HG02610 (cell line): ENCODE measurements around the gene HMCN2.

Source experiments
- ATAC-seq: cut with Tn5 transposase; IDR thresholded peaks from one replicate; pipeline ENCODE4 v1.9.1; 2021; ENCODE audit warnings: mild to moderate bottlenecking, moderate library complexity; ENCODE audit not compliant: unreplicated experiment

Gene HMCN2

GRCh38 chr9:130265431-130266235, at the start of gene HMCN2:
Gene HMCN2 (plus strand): TSS chr9:130265760. CDS start chr9:130265879, 119 bp downstream.
- no peak for ATAC-seq

GRCh38 chr9:130217838-130218237, 47.7 kb upstream of the HMCN2 start:
- no peak for ATAC-seq

GRCh38 chr9:130219661-130220096, 45.9 kb upstream of the HMCN2 start:
- no peak for ATAC-seq

- ATAC-seq = no peak
Observed at GRCh38 chr9:130220352-130220751, 45.2 kb upstream of the HMCN2 start.

- no peak for ATAC-seq
Observed at GRCh38 chr9:130222833-130223232, 42.7 kb upstream of the HMCN2 start.

- no peak for ATAC-seq
Observed at GRCh38 chr9:130225071-130225470, 40.5 kb upstream of the HMCN2 start.

GRCh38 chr9:130225586-130225985, 40.0 kb upstream of the HMCN2 start:
- no peak for ATAC-seq

- no peak for ATAC-seq
Observed at GRCh38 chr9:130226112-130226511, 39.4 kb upstream of the HMCN2 start.

- no peak for ATAC-seq
Observed at GRCh38 chr9:130227833-130228232, 37.7 kb upstream of the HMCN2 start.

- ATAC-seq = no peak
Observed at GRCh38 chr9:130229759-130230158, 35.8 kb upstream of the HMCN2 start.

- ATAC-seq = no peak
Observed at GRCh38 chr9:130230631-130231030, 34.9 kb upstream of the HMCN2 start.

GRCh38 chr9:130232899-130233586, 32.5 kb upstream of the HMCN2 start:
- no peak for ATAC-seq

GRCh38 chr9:130233587-130233945, 32.0 kb upstream of the HMCN2 start:
- no peak for ATAC-seq

- no peak for ATAC-seq
Observed at GRCh38 chr9:130234340-130235260, 31.0 kb upstream of the HMCN2 start.

GRCh38 chr9:130235558-130236435, 29.8 kb upstream of the HMCN2 start:
- no peak for ATAC-seq

GRCh38 chr9:130236436-130236985, 29.0 kb upstream of the HMCN2 start:
- no peak for ATAC-seq

- no peak for ATAC-seq
Observed at GRCh38 chr9:130237076-130237475, 28.5 kb upstream of the HMCN2 start.

- ATAC-seq = no peak
Observed at GRCh38 chr9:130237763-130238524, 27.6 kb upstream of the HMCN2 start.

- no peak for ATAC-seq
Observed at GRCh38 chr9:130239363-130239695, 26.2 kb upstream of the HMCN2 start.
